ENCODE measurements around the gene RBM38. TPM values are rescaled to one million over a fixed set of nuclear protein-coding genes. Genes with fewer than 3 reads are reported as not detected.
"Not testable (repeated sequence)": the region's sequence is repeated elsewhere in the genome, so short reads cannot be mapped to it uniquely, and the experiment has no call there.

Gene RBM38
- total RNA-seq = 42.8 and 53.5 TPM in 2 replicates

DNA sequence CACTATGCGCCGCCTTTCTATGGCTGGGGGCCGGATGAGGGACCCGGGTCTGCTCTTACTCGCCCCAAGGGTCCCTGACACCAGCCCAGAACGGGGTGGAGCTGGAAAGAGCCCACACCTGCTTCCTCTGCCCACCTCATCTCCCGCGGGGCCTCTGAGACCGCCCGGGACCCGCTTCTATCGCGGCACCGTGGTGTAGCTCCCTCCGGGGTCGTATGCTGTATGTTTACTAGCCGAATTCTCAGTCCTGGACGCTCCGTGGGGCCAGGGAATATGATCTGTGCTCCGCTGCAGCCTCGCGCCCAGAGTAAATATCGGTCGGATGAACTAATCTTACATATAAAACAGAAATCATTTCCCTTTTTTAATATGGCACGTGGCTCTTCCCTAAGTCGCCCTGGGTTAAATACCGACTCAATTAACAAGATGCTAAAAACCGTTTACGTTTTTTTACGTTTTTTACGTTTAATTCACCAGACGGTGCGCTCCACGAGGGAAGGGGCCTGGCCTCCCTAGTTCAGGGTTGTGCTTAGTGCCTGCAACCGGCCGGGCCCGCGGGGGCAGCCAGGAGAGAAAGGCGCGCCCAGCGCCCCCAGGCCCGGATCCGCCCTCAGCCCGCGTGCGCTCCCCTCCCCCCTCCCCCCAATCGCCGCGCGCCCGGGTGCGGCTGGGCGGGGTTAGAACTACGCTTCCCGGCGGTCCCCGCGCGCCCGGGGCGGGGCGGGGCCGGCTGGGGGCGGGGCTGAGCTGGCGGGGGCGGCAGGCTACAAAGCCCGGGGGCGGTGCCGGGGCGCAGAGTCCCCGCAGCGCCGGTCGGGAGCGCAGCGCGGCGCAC is at the start of gene RBM38:
TSS of gene RBM38 (plus strand) at position 793 of the 835 bp plus-strand sequence. CDS start 186 bp downstream, outside the sequence.
- Histone ChIP-seq H3K4me3 (ENCODE audit: low read depth, low read length) (peak within 1 kb of the TSS; percentile 64), H3K36me3 (ENCODE audit: control insufficient read depth, insufficient read depth, low read length) (no peaks in the 10 kb centered on the region), H3K27me3 (ENCODE audit: control insufficient read depth, insufficient read depth, low read length) (no peaks in the 10 kb centered on the region)
- TF ChIP-seq, protein P1, sequence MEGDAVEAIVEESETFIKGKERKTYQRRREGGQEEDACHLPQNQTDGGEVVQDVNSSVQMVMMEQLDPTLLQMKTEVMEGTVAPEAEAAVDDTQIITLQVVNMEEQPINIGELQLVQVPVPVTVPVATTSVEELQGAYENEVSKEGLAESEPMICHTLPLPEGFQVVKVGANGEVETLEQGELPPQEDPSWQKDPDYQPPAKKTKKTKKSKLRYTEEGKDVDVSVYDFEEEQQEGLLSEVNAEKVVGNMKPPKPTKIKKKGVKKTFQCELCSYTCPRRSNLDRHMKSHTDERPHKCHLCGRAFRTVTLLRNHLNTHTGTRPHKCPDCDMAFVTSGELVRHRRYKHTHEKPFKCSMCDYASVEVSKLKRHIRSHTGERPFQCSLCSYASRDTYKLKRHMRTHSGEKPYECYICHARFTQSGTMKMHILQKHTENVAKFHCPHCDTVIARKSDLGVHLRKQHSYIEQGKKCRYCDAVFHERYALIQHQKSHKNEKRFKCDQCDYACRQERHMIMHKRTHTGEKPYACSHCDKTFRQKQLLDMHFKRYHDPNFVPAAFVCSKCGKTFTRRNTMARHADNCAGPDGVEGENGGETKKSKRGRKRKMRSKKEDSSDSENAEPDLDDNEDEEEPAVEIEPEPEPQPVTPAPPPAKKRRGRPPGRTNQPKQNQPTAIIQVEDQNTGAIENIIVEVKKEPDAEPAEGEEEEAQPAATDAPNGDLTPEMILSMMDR (IDR thresholded peaks at IDR 0.05; ENCODE audit: insufficient read depth, low read length, poor library complexity, severe bottlenecking) = no peak
- DNase-seq (ENCODE audit: low read depth) = no peak

DNA sequence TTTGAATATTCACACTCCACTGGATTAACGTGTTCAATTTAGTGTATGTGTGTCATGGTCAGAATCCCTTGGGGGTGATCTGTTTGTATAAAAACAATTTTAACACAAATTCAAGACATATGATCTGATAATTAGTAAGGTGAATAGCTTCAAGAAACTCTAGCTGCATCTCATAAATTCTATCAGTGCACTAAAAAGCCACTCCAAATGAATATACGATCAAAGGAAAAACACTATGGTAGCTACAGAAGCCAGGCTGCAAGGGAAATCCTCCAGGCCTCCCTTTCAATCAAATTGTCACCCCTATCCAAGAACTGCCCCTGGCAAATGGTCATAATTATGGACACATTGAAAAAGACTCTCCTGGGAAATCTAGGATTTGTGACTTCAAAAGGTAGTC is 49.5 kb upstream of the RBM38 start:
- TF ChIP-seq, protein P1 (IDR thresholded peaks at IDR 0.05; ENCODE audit: insufficient read depth, low read length, poor library complexity, severe bottlenecking) = no peak
- H3K27me3 ChIP-seq (ENCODE audit: control insufficient read depth, insufficient read depth, low read length) = no peaks in the 10 kb centered on the region
- no peak overlapping the region for H3K4me3 ChIP-seq (ENCODE audit: low read depth, low read length)
- no peaks in the 10 kb centered on the region for H3K36me3 ChIP-seq (ENCODE audit: control insufficient read depth, insufficient read depth, low read length)
- no peak for DNase-seq (ENCODE audit: low read depth)

DNA sequence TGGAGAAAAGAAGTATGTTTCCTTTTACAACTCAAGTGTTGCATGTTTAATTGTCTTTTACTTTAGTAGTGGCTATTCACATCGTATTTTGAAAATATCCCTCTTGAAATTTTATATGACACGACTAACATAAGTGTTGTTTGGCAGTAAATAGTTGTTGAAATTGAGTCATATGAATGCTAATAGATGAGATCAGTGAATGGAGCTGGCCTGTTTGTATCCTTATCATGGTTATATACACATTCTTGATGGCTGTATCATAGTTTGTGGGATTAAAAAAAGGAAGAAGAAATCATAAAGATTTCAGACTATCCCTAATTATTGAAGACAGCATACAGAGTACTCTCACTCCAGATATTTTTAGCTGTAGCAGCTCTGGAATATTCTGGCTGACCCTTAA is 48.4 kb upstream of the RBM38 start:
- TF ChIP-seq, protein P1 (IDR thresholded peaks at IDR 0.05; ENCODE audit: insufficient read depth, low read length, poor library complexity, severe bottlenecking) = no peak
- H3K36me3 ChIP-seq (ENCODE audit: control insufficient read depth, insufficient read depth, low read length) = no peaks in the 10 kb centered on the region
- no peaks in the 10 kb centered on the region for H3K27me3 ChIP-seq (ENCODE audit: control insufficient read depth, insufficient read depth, low read length)
- no peak overlapping the region for H3K4me3 ChIP-seq (ENCODE audit: low read depth, low read length)
- DNase-seq (ENCODE audit: low read depth) = no peak

DNA sequence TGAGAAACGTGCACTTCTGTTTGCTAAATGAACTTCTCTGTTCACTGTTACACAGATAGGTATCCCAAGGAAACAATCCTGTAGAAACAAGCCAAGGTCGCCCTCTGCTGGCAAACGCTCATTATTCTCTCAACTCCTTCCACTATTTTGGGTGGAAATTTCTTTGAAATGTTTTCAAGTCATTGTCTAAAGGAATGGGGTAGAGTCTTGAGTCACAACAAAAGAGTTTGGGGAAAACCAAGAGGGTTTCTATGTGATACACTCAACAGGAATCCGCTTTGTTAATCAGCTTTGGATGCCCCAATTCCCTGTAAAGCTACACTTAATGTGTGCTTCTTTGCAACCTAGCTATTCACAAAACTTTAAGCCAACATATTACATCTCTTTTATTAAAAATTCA is 44.7 kb upstream of the RBM38 start:
- H3K36me3 ChIP-seq (ENCODE audit: control insufficient read depth, insufficient read depth, low read length) = no peaks in the 10 kb centered on the region
- H3K27me3 ChIP-seq (ENCODE audit: control insufficient read depth, insufficient read depth, low read length) = no peaks in the 10 kb centered on the region
- H3K4me3 ChIP-seq (ENCODE audit: low read depth, low read length) = no peak overlapping the region
- TF ChIP-seq, protein P1 (IDR thresholded peaks at IDR 0.05; ENCODE audit: insufficient read depth, low read length, poor library complexity, severe bottlenecking) = peak; percentile 67
- no peak for DNase-seq (ENCODE audit: low read depth)

DNA sequence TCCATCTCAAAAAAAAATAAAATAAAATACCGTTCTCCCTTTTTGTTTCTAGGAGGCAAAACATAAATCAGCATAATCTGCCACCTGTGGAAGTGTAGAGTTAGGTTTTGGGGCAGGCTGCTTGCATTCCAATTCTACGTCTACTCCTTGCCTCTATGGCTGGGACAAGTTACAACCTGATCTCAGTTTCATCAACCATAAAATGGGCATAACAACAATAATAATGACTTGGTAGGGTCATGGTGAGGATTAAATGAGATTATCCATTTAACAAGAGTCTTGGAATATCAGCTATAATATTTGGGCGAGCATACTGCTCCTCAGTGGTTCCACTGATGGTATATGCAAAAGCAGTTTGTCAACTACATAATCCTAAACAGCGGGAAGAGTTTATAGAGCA is 43.8 kb upstream of the RBM38 start:
- no peak for DNase-seq (ENCODE audit: low read depth)
- no peak overlapping the region for H3K4me3 ChIP-seq (ENCODE audit: low read depth, low read length)
- TF ChIP-seq, protein P1 (IDR thresholded peaks at IDR 0.05; ENCODE audit: insufficient read depth, low read length, poor library complexity, severe bottlenecking) = no peak
- H3K27me3 ChIP-seq (ENCODE audit: control insufficient read depth, insufficient read depth, low read length) = no peaks in the 10 kb centered on the region
- H3K36me3 ChIP-seq (ENCODE audit: control insufficient read depth, insufficient read depth, low read length) = no peaks in the 10 kb centered on the region

- not testable (repeated sequence) for H3K4me3 ChIP-seq (ENCODE audit: low read depth, low read length); H3K36me3 ChIP-seq (ENCODE audit: control insufficient read depth, insufficient read depth, low read length); H3K27me3 ChIP-seq (ENCODE audit: control insufficient read depth, insufficient read depth, low read length); DNase-seq (ENCODE audit: low read depth)
These were observed 42.8 kb upstream of the RBM38 start for GRCh38 chr20:57348200-57348921.

- H3K36me3 ChIP-seq (ENCODE audit: control insufficient read depth, insufficient read depth, low read length); H3K27me3 ChIP-seq (ENCODE audit: control insufficient read depth, insufficient read depth, low read length); DNase-seq (ENCODE audit: low read depth); H3K4me3 ChIP-seq (ENCODE audit: low read depth, low read length): not testable (repeated sequence)
These were observed 42.1 kb upstream of the RBM38 start for GRCh38 chr20:57348922-57349574.

Data from kidney epithelial cell (primary cell).